KMS-11 (cell line): ENCODE data around the gene ZNF791.

Experiments used
- H2AFZ ChIP-seq: fragments of 200-600 bp; sonication (generic); 2 replicates; pipeline ENCODE4 v1.6.1; 2016; ENCODE audit warnings: antibody characterized with exemption, mixed run types, low read depth
- H3K27ac ChIP-seq: fragments of 200-600 bp; sonication (generic); 2 replicates; pipeline ENCODE4 v1.6.1; 2016; ENCODE audit warnings: mild to moderate bottlenecking, mixed run types
- H3K27me3 ChIP-seq: fragments of 200-600 bp; sonication (generic); 2 replicates; pipeline ENCODE4 v1.6.1; 2017; ENCODE audit warnings: mild to moderate bottlenecking, low read depth, mixed run types, moderate library complexity; ENCODE audit not compliant: insufficient read depth
- H3K36me3 ChIP-seq: fragments of 200-600 bp; sonication (generic); 2 replicates; pipeline ENCODE4 v1.6.1; 2017; ENCODE audit warnings: mild to moderate bottlenecking, mixed run types; ENCODE audit not compliant: insufficient read depth
- H3K4me1 ChIP-seq: fragments of 200-600 bp; sonication (generic); 2 replicates; pipeline ENCODE4 v1.6.1; 2016; ENCODE audit warnings: mild to moderate bottlenecking, low read depth, mixed run types; ENCODE audit not compliant: poor library complexity, severe bottlenecking
- H3K4me2 ChIP-seq: fragments of 200-600 bp; sonication (generic); 2 replicates; pipeline ENCODE4 v1.7.0; 2016; ENCODE audit warnings: mild to moderate bottlenecking, mixed run types
- H3K4me3 ChIP-seq: fragments of 200-600 bp; sonication (generic); IDR thresholded peaks from 2 replicates; pipeline ENCODE4 v1.6.1; 2017; ENCODE audit warnings: low read depth, low read length, mixed read lengths; ENCODE audit not compliant: insufficient read depth
- H3K79me2 ChIP-seq: fragments of 200-600 bp; sonication (generic); 2 replicates; pipeline ENCODE4 v1.6.1; 2016; ENCODE audit warnings: low read depth, mixed run types; ENCODE audit not compliant: insufficient read depth
- H3K9ac ChIP-seq: fragments of 200-600 bp; sonication (generic); 2 replicates; pipeline ENCODE4 v1.6.1; 2016; ENCODE audit warnings: mild to moderate bottlenecking, mixed run types
- H4K20me1 ChIP-seq: fragments of 200-600 bp; sonication (generic); 2 replicates; pipeline ENCODE4 v1.6.1; 2016; ENCODE audit warnings: mild to moderate bottlenecking, mixed run types; ENCODE audit not compliant: insufficient read depth
- TF ChIP-seq, protein P1 (sequence below): fragments of 200-600 bp; sonication (generic); conservative IDR thresholded peaks from 2 replicates; pipeline ENCODE4 v1.6.1; 2017; ENCODE audit warnings: low read depth, mild to moderate bottlenecking, antibody characterized with exemption, low read length, moderate library complexity, mixed read lengths

Gene ZNF791

DNA sequence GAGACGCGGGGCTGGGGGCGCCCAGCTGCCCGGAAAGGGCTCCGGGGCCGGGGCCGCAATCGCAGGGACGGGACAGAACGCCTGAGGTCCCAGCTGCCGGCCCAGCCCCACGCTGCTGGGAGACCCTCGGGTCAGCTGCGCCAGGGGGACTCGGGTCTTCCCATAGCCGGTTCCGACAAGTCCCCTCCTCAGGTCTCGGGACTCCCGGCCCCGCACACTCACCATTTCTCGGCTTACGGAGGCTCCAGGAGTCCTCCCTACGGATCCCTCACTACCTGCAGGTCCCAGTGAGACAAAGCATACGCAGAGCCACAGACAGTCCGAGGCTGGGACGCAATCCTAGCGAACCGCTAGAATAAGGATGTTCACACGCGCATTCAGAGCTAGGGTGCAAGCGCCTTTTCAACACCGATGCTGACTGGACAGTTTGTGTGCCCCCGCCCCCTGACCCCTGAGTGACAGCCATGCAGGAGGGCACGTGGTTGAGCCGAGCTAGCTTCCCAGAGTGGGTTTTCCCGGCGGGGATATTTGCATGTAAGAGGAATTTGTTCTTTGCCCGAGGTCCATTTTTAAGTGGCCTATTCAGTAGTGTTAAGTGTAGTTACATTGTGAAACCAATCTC is 13.7 kb upstream of the ZNF791 start:
- TF ChIP-seq, protein P1, sequence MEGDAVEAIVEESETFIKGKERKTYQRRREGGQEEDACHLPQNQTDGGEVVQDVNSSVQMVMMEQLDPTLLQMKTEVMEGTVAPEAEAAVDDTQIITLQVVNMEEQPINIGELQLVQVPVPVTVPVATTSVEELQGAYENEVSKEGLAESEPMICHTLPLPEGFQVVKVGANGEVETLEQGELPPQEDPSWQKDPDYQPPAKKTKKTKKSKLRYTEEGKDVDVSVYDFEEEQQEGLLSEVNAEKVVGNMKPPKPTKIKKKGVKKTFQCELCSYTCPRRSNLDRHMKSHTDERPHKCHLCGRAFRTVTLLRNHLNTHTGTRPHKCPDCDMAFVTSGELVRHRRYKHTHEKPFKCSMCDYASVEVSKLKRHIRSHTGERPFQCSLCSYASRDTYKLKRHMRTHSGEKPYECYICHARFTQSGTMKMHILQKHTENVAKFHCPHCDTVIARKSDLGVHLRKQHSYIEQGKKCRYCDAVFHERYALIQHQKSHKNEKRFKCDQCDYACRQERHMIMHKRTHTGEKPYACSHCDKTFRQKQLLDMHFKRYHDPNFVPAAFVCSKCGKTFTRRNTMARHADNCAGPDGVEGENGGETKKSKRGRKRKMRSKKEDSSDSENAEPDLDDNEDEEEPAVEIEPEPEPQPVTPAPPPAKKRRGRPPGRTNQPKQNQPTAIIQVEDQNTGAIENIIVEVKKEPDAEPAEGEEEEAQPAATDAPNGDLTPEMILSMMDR = no peak
- H3K4me2 ChIP-seq = no peak overlapping the region
- H4K20me1 ChIP-seq = no peaks in the 10 kb centered on the region
- no peaks in the 10 kb centered on the region for H3K79me2 ChIP-seq
- H3K27me3 ChIP-seq = no peaks in the 10 kb centered on the region
- H3K4me3 ChIP-seq = no peak overlapping the region
- no peak overlapping the region for H3K27ac ChIP-seq
- H2AFZ ChIP-seq = no peak overlapping the region
- no peaks in the 10 kb centered on the region for H3K36me3 ChIP-seq
- H3K9ac ChIP-seq = no peak overlapping the region
- H3K4me1 ChIP-seq = no peaks in the 10 kb centered on the region

DNA sequence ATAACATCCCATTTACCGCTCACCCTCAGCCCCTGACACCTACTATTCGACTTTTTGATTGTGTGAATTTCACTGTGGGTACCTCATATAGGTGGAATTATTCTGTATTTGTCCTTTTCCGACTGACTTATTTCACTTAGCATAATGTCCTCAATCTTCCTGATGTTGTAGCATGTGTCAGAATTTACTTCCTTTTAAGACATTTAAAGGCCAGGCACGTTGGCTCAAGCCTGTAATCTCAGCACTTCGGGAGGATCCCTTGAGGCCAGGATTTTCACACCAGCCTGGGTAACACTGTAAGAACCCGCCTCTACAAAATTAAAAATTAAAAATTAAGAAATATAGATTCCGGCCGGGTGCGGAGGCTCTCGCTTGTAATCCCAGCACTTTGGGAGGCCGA is 13.1 kb upstream of the ZNF791 start:
- Histone ChIP-seq H3K4me3 (no peak overlapping the region), H3K27me3 (no peaks in the 10 kb centered on the region), H2AFZ (no peak overlapping the region), H4K20me1 (no peaks in the 10 kb centered on the region), H3K27ac (no peak overlapping the region), H3K9ac (no peak overlapping the region), H3K79me2 (no peaks in the 10 kb centered on the region), H3K36me3 (no peaks in the 10 kb centered on the region), H3K4me1 (no peaks in the 10 kb centered on the region), H3K4me2 (no peak overlapping the region)
- TF ChIP-seq, protein P1 = no peak

DNA sequence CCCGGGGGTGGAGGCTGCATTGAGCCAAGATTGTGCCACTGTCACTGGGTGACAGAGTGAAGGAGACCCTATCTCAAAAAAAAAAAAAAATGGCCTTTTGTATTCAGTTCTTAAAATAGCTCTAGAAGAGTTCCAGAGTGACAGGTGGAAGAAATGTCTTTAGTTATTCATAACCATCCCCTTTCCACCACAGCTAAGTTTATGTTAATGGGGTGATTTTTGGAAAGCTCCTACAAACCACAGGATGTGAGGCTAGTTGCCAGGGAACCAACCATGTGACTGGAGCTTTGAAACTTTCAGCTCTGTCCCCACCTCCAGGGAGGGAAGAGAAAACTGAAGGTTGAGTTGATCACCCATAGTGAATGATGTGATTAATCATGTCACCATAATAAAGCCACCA is 7.0 kb upstream of the ZNF791 start:
- peak overlapping the region; percentile 14; the same call in 1 of the 2 replicates for H3K27ac ChIP-seq
- peaks cover 15% of the 10 kb centered on the region for H3K4me1 ChIP-seq
- no peaks in the 10 kb centered on the region for H3K79me2 ChIP-seq
- H3K27me3 ChIP-seq = no peaks in the 10 kb centered on the region
- H2AFZ ChIP-seq = no peak overlapping the region
- no peak overlapping the region for H3K9ac ChIP-seq
- TF ChIP-seq, protein P1 = no peak
- no peaks in the 10 kb centered on the region for H3K36me3 ChIP-seq
- peak overlapping the region; percentile 22; the same call in 1 of the 2 replicates for H3K4me2 ChIP-seq
- H3K4me3 ChIP-seq = no peak overlapping the region
- H4K20me1 ChIP-seq = no peaks in the 10 kb centered on the region

DNA sequence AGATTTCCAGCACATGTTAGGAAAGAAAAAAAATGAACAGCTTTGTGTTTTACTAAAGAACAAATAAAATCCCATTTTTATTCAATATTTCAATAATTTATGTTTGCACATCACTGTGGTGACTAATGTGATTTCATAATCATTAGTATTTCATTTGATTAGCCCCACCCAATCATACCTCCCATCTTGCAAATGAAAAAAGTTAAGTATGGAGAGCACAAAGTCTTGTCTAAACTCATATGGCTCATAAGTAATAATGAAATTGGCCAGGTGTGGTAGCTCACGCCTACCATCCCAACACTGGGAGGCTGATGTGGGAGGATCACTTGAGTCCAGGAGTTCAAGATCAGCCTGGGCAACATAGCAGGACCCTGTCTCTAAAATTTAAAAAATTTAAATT is 3.9 kb upstream of the ZNF791 start:
- peaks cover 20% of the 10 kb centered on the region for H3K4me1 ChIP-seq
- H3K36me3 ChIP-seq = no peaks in the 10 kb centered on the region

More for the DNA sequence above, 3.9 kb upstream of the ZNF791 start:
- Histone ChIP-seq H2AFZ (no peak overlapping the region), H3K27ac (no peak overlapping the region), H3K9ac (no peak overlapping the region), H3K4me3 (no peak overlapping the region), H3K27me3 (no peaks in the 10 kb centered on the region), H4K20me1 (no peaks in the 10 kb centered on the region), H3K79me2 (peaks cover 10% of the 10 kb centered on the region), H3K4me2 (no peak overlapping the region)
- TF ChIP-seq, protein P1 = no peak
